CD4-positive, alpha-beta T cell (primary cell): ENCODE results near the gene AMER1. TPM values are rescaled to one million over a fixed set of nuclear protein-coding genes. Genes with fewer than 3 reads are reported as not detected.
A peak's percentile ranks its signal among the peaks of the same experiment; 100 is the strongest.

Experiments used
- ATAC-seq: fragments of 200-7000 bp; cut with Tn5 transposase; one replicate; pipeline ENCODE4 v1.10.0; 2022; ENCODE audit warnings: mild to moderate bottlenecking; ENCODE audit not compliant: poor library complexity
- CTCF ChIA-PET: fragments of 350-600 bp; sonication (Branson Sonifier 250); formaldehyde crosslinking; loops from one replicate; lab custom pipeline; 2021; ENCODE audit warnings: antibody characterized with exemption, inconsistent platforms; lab: Charles Lee
- POLR2A ChIA-PET: fragments of 350-600 bp; sonication (Branson Sonifier 250); formaldehyde crosslinking; loops from one replicate; lab custom pipeline; 2021; ENCODE audit warnings: antibody characterized with exemption, inconsistent platforms; lab: Charles Lee
- DNase-seq, 14 experiments: peaks; one replicate each; pipeline ENCODE4 v3.0.0-alpha.2; 2013 to 2020; ENCODE audit warnings: mixed read lengths in 2 of 14
- H3K27ac ChIP-seq, 2 donors: one replicate each; pipeline versions ENCODE4 v1.5.1 to v1.7.0; 2013; ENCODE audit warnings: low read length in 2 of 2, low read depth in 1 of 2, mild to moderate bottlenecking in 1 of 2
- H3K27me3 ChIP-seq, 2 experiments: 1 replicate in 1 of 2; 2 replicates in 1 of 2; pipeline versions ENCODE4 v1.6.1 to v1.7.0; 2013; ENCODE audit warnings: low read length in 2 of 2, control low read depth in 1 of 2, mild to moderate bottlenecking in 1 of 2, moderate library complexity in 1 of 2; ENCODE audit not compliant: insufficient read depth in 2 of 2, control insufficient read depth in 1 of 2
- H3K36me3 ChIP-seq: one replicate; pipeline ENCODE4 v1.6.1; 2013; ENCODE audit warnings: low read length, control low read depth; ENCODE audit not compliant: insufficient read depth
- H3K4me1 ChIP-seq: one replicate; pipeline ENCODE4 v1.6.1; 2013; ENCODE audit warnings: low read length, control low read depth; ENCODE audit not compliant: insufficient read depth
- H3K4me3 ChIP-seq: one replicate; pipeline ENCODE4 v1.5.1; 2013; ENCODE audit warnings: mild to moderate bottlenecking, low read length, moderate library complexity
- H3K9me3 ChIP-seq, 2 experiments: 1 replicate in 1 of 2; 2 replicates in 1 of 2; pipeline versions ENCODE4 v1.6.1 to v1.7.0; 2013; ENCODE audit warnings: low read length in 2 of 2, mild to moderate bottlenecking in 2 of 2, control low read depth in 1 of 2, moderate library complexity in 1 of 2; ENCODE audit not compliant: control insufficient read depth in 1 of 2, insufficient read depth in 1 of 2
- H3K27ac Mint-ChIP-seq: one replicate; pipeline ENCODE4 v1.8.0; 2020; ENCODE audit warnings: mixed read lengths
- H3K27me3 Mint-ChIP-seq: one replicate; pipeline ENCODE4 v1.8.0; 2021; ENCODE audit warnings: mixed read lengths
- H3K36me3 Mint-ChIP-seq: one replicate; pipeline ENCODE4 v1.8.0; 2021; ENCODE audit warnings: low read depth, mixed read lengths
- H3K4me1 Mint-ChIP-seq: one replicate; pipeline ENCODE4 v1.8.0; 2021; ENCODE audit warnings: low read depth, mixed read lengths
- H3K4me3 Mint-ChIP-seq: one replicate; pipeline ENCODE4 v1.8.0; 2020; ENCODE audit warnings: mild to moderate bottlenecking, mixed read lengths
- H3K9me3 Mint-ChIP-seq: one replicate; pipeline ENCODE4 v1.8.0; 2020; ENCODE audit warnings: mixed read lengths
- intact Hi-C, 2 experiments: fragments of 100-400 bp; cut with DNase I in 1 of 2; cut with micrococcal nuclease in 1 of 2; formaldehyde crosslinking; loops; one replicate each; pipeline versions ENCODE4 v1.15.1 to v1.9.0; 2023 to 2025; cut with DNase I, micrococcal nuclease
- total RNA-seq, 174 experiments: library from RNA in 2 of 174; stranded (reverse) in 2 of 174; gene quantifications; one replicate each; pipeline ENCODE4 v1.2.3 and lab custom pipeline; 2021 to 2026
- TF ChIP-seq, protein P1 (sequence below): fragments of 200-600 bp; IDR thresholded peaks from one replicate; pipeline ENCODE4 v1.8.0; 2022; ENCODE audit warnings: antibody characterized with exemption, mild to moderate bottlenecking

The AMER1 gene
- total RNA-seq, 2 experiments from 2014 or later = 2.9 to 3.0 TPM

DNA sequence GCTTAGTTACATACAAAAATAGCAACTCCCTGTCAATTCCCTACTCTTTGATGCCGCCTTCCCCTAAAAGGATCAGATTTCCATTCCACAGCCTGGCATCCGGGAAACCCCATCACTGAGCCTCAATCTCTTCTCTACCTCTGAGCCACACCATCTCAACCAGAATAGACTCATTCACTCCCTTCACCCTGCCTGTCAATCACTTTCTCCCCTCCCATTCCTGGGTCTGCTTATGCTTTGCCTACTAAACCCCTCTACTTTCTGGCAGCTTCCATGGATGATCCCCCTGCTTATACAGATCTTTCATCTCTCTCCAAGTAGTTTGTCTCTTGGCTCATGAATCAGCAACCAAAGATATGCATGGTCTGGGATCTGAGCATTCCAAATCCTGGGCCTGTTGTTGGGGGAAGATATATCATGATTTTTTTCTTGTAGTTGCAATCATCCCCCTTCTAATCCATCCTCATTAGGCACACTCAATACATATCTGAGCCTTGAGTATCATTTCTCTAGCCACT is 2.6 kb downstream of the AMER1 start:
- no peak overlapping the region for H3K27ac Mint-ChIP-seq
- peaks cover 5% of the 10 kb centered on the region for H3K36me3 Mint-ChIP-seq
- Histone ChIP-seq H3K27me3 (no peaks in the 10 kb centered on the region), H3K4me3 (no peak overlapping the region), H3K36me3 (no peaks in the 10 kb centered on the region), H3K9me3 (no peaks in the 10 kb centered on the region), H3K27ac (no peak overlapping the region), H3K4me1 (peaks cover 24% of the 10 kb centered on the region)
- ATAC-seq = no peak
- CTCF ChIA-PET = no interaction called here
- DNase-seq = no peak
- TF ChIP-seq, protein P1, sequence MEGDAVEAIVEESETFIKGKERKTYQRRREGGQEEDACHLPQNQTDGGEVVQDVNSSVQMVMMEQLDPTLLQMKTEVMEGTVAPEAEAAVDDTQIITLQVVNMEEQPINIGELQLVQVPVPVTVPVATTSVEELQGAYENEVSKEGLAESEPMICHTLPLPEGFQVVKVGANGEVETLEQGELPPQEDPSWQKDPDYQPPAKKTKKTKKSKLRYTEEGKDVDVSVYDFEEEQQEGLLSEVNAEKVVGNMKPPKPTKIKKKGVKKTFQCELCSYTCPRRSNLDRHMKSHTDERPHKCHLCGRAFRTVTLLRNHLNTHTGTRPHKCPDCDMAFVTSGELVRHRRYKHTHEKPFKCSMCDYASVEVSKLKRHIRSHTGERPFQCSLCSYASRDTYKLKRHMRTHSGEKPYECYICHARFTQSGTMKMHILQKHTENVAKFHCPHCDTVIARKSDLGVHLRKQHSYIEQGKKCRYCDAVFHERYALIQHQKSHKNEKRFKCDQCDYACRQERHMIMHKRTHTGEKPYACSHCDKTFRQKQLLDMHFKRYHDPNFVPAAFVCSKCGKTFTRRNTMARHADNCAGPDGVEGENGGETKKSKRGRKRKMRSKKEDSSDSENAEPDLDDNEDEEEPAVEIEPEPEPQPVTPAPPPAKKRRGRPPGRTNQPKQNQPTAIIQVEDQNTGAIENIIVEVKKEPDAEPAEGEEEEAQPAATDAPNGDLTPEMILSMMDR = no peak
- intact Hi-C loops = loop anchor here (10.0 kb wide), 3 partner anchors 648 to 1332 kb away; partner anchors contain the start of genes ZC4H2 (in 2 of the 2) and LAS1L (in 1 of the 2)
- H3K4me1 Mint-ChIP-seq = peaks cover 31% of the 10 kb centered on the region
- peak overlapping the region; percentile 68 for H3K4me3 Mint-ChIP-seq
- POLR2A ChIA-PET = no interaction called here
- no peaks in the 10 kb centered on the region for H3K9me3 Mint-ChIP-seq
- H3K27me3 Mint-ChIP-seq = no peaks in the 10 kb centered on the region

DNA sequence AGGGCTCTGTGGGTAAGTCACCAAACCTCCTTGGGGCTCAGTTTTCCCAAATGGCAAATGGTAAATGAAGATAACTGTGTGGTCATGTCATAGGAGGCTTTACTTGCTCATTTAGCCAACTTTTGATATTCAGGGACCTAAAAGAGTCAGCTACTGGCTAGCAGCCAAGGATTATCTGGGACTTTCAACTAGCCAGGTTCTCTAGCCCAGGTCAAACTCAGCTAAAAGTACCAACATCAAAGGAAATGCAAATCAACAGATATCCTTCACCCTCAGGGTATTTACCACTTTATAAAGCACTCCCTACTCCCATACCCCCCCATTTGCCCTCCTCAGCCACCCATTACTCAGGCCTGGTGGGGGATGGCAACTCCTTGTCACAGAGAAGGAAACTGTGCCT is 7.5 kb downstream of the AMER1 start:
- ChIA-PET POLR2A (no interaction called here), CTCF (no interaction called here)
- H3K4me3 ChIP-seq = no peak overlapping the region
- H3K4me1 Mint-ChIP-seq = peaks cover 15% of the 10 kb centered on the region
- no peak overlapping the region for H3K27ac Mint-ChIP-seq
- ATAC-seq = no peak
- H3K27me3 Mint-ChIP-seq = no peaks in the 10 kb centered on the region
- no peak overlapping the region for H3K4me3 Mint-ChIP-seq
- no peaks in the 10 kb centered on the region for H3K9me3 Mint-ChIP-seq
- TF ChIP-seq, protein P1 = no peak
- peaks cover 4% of the 10 kb centered on the region for H3K36me3 Mint-ChIP-seq
- H3K36me3 ChIP-seq = no peaks in the 10 kb centered on the region
- no peak for DNase-seq
- H3K27me3 ChIP-seq = no peaks in the 10 kb centered on the region
- H3K9me3 ChIP-seq = no peaks in the 10 kb centered on the region
- no peak overlapping the region for H3K27ac ChIP-seq
- no peaks in the 10 kb centered on the region for H3K4me1 ChIP-seq
- intact Hi-C loops = no loop called here

DNA sequence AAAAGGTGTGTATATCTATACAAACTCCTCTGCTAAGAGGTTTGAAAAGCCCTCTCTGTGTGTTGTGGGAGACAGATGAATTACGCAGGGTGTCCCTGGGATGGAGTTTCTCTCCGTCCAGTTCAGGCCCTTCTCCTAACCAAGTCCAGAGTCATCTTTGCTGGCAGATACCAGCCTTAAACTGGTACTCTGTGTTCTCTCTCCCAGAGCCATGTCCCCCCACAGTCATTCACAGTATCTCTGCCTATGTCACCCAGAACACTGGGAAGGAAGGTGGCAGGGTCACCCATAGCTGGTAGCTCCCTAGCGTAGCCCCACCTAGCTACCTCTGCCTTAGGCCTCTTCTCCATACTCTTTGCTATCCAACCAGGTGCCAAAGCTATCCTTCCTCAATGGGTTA is 8.9 kb downstream of the AMER1 start:
- intact Hi-C loops = no loop called here
- Histone ChIP-seq H3K27ac (no peak overlapping the region), H3K27me3 (no peaks in the 10 kb centered on the region), H3K36me3 (peaks cover 9% of the 10 kb centered on the region), H3K9me3 (no peaks in the 10 kb centered on the region), H3K4me1 (no peaks in the 10 kb centered on the region), H3K4me3 (no peak overlapping the region)
- H3K4me3 Mint-ChIP-seq = no peak overlapping the region
- no peak overlapping the region for H3K27ac Mint-ChIP-seq
- no peaks in the 10 kb centered on the region for H3K27me3 Mint-ChIP-seq
- H3K4me1 Mint-ChIP-seq = peaks cover 9% of the 10 kb centered on the region
- TF ChIP-seq, protein P1 = no peak
- H3K9me3 Mint-ChIP-seq = no peaks in the 10 kb centered on the region
- DNase-seq (no peak), ATAC-seq (no peak)
- H3K36me3 Mint-ChIP-seq = peaks cover 16% of the 10 kb centered on the region
- CTCF ChIA-PET = no interaction called here
- POLR2A ChIA-PET = no interaction called here
